H1 (cell line): ENCODE data around the gene UPP1.

Experiments used
- CHD2 ChIP-seq: IDR thresholded peaks from 2 replicates; pipeline ENCODE4 v1.6.1; 2012; ENCODE audit warnings: low read length, improper control_type of control experiment
- CTCF ChIP-seq, 3 experiments: IDR thresholded peaks; 1 replicate in 2 of 3; 2 replicates in 1 of 3; pipeline versions ENCODE4 v1.5.1 to v1.6.1; 2011; ENCODE audit warnings: low read length in 3 of 3, mild to moderate bottlenecking in 3 of 3, inconsistent platforms in 2 of 3, low read depth in 1 of 3, moderate library complexity in 1 of 3; ENCODE audit not compliant: insufficient read depth in 1 of 3; ENCODE audit errors: control extremely low read depth in 1 of 3
- EZH2 ChIP-seq: fragments of 200-600 bp; sonication (generic); IDR thresholded peaks from 2 replicates; pipeline ENCODE4 v1.7.1; 2012; ENCODE audit warnings: low read depth, mild to moderate bottlenecking, moderate library complexity, low read length, inconsistent platforms; ENCODE audit not compliant: severe bottlenecking
- HDAC6 ChIP-seq: IDR thresholded peaks from one replicate; pipeline ENCODE4 v1.7.1; 2012; ENCODE audit warnings: low read depth, mild to moderate bottlenecking, inconsistent platforms, low read length, moderate library complexity
- JUN ChIP-seq: IDR thresholded peaks from 2 replicates; pipeline ENCODE4 v1.6.1; 2011; ENCODE audit warnings: low read depth, mild to moderate bottlenecking, improper control_type of control experiment, low read length
- POLR2AphosphoS5 ChIP-seq: IDR thresholded peaks from 2 replicates; pipeline ENCODE4 v1.6.1; 2011; ENCODE audit warnings: low read depth, low read length
- RAD21 ChIP-seq, 2 experiments: IDR thresholded peaks in 1 of 2; conservative IDR thresholded peaks in 1 of 2; 2 replicates each; pipeline ENCODE4 v1.6.1; 2011; ENCODE audit warnings: low read depth in 2 of 2, low read length in 2 of 2, improper control_type of control experiment in 1 of 2, inconsistent platforms in 1 of 2, mild to moderate bottlenecking in 1 of 2, moderate library complexity in 1 of 2
- SP1 ChIP-seq: IDR thresholded peaks from 2 replicates; pipeline ENCODE4 v1.6.1; 2011; ENCODE audit warnings: low read depth, low read length
- SP4 ChIP-seq: IDR thresholded peaks from 2 replicates; pipeline ENCODE4 v1.6.1; 2012; ENCODE audit warnings: low read length, inconsistent platforms
- TAF1 ChIP-seq: IDR thresholded peaks from 2 replicates; pipeline ENCODE4 v1.6.1; 2011; ENCODE audit warnings: mild to moderate bottlenecking, low read depth, low read length
- USF2 ChIP-seq: IDR thresholded peaks from 2 replicates; pipeline ENCODE4 v1.6.1; 2011; ENCODE audit warnings: low read length, improper control_type of control experiment

- TF ChIP-seq RAD21 (IDR thresholded peaks at IDR 0.05 in 1 of 2, conservative IDR thresholded peaks at IDR 0.05 in 1 of 2; ENCODE audit: low read depth in 2 of 2, low read length in 2 of 2) (no peak), SP1 (no peak), CTCF (IDR thresholded peaks at IDR 0.05; ENCODE audit: control extremely low read depth in 1 of 3, insufficient read depth in 1 of 3, low read depth in 1 of 3, low read length in 3 of 3) (no peak), JUN (no peak), POLR2AphosphoS5 (no peak), CHD2 (no peak), SP4 (no peak), HDAC6 (no peak), TAF1 (no peak), EZH2 (no peak), USF2 (no peak)
Measured at GRCh38 chr7:48130658-48131108, 41.6 kb downstream of the UPP1 start.
